Hepatocyte (in vitro differentiated cells): ENCODE measurements around the gene PDX1.

Source experiments
- CTCF ChIP-seq: fragments of 200-600 bp; sonication (generic); IDR thresholded peaks from 2 replicates; pipeline ENCODE4 v1.5.1; 2016; ENCODE audit warnings: antibody characterized with exemption, mild to moderate bottlenecking; ENCODE audit not compliant: poor library complexity
- EZH2 ChIP-seq: fragments of 200-600 bp; sonication (generic); IDR thresholded peaks from 2 replicates; pipeline ENCODE4 v1.6.1; 2016; ENCODE audit warnings: antibody characterized with exemption, mild to moderate bottlenecking, borderline replicate concordance

GRCh38 chr13:27965343-27965739, 45.5 kb downstream of the PDX1 start:
- TF ChIP-seq EZH2, result no peak
- no peak for TF ChIP-seq CTCF
